Neural cell (in vitro differentiated cells): ENCODE data around the gene ADGB. TPM values are rescaled to one million over a fixed set of nuclear protein-coding genes. Genes with fewer than 3 reads are reported as not detected.

Experiments
- H2AFZ ChIP-seq: fragments of 200-600, 300-800 bp; sonication (generic), shearing (Covaris generic); 2 replicates; pipeline ENCODE4 v1.6.0; 2014; ENCODE audit warnings: low read depth, mild to moderate bottlenecking, antibody characterized with exemption, low read length, moderate library complexity
- H3F3A ChIP-seq: fragments of 200-600 bp; shearing (Covaris generic); 2 replicates; pipeline ENCODE4 v1.6.1; 2016; ENCODE audit warnings: mild to moderate bottlenecking, moderate library complexity, mixed read lengths, antibody characterized with exemption, low read length; ENCODE audit not compliant: insufficient read depth, poor library complexity, severe bottlenecking
- H3K27ac ChIP-seq: fragments of 200-600, 300-800 bp; sonication (generic), shearing (Covaris generic); 2 replicates; pipeline ENCODE4 v1.5.1; 2014; ENCODE audit warnings: mild to moderate bottlenecking, low read length, moderate library complexity
- H3K27me3 ChIP-seq: fragments of 300-800, 200-600 bp; sonication (generic), shearing (Covaris generic); 2 replicates; pipeline ENCODE4 v1.6.0; 2014; ENCODE audit warnings: mild to moderate bottlenecking, low read depth, low read length, moderate library complexity; ENCODE audit not compliant: insufficient read depth
- H3K36me3 ChIP-seq: fragments of 300-800, 200-600 bp; sonication (generic), shearing (Covaris generic); 2 replicates; pipeline ENCODE4 v1.5.1; 2014; ENCODE audit warnings: mild to moderate bottlenecking, antibody characterized with exemption, low read length, moderate library complexity; ENCODE audit not compliant: insufficient read depth
- H3K4me2 ChIP-seq: fragments of 300-800, 200-600 bp; sonication (generic), shearing (Covaris generic); 2 replicates; pipeline ENCODE4 v1.6.0; 2014; ENCODE audit warnings: mild to moderate bottlenecking, low read length
- H3K4me3 ChIP-seq: fragments of 300-800, 200-600 bp; sonication (generic), shearing (Covaris generic); 2 replicates; pipeline ENCODE4 v1.5.1; 2014; ENCODE audit warnings: mild to moderate bottlenecking, low read length, moderate library complexity
- H3K79me2 ChIP-seq: fragments of 200-600 bp; shearing (Covaris generic); replicated peaks from 2 replicates; pipeline ENCODE4 v1.6.0; 2014; ENCODE audit warnings: mild to moderate bottlenecking, low read length, moderate library complexity; ENCODE audit not compliant: insufficient read depth
- H3K9ac ChIP-seq: fragments of 300-800, 200-600 bp; sonication (generic), shearing (Covaris generic); 2 replicates; pipeline ENCODE4 v1.6.1; 2016; ENCODE audit warnings: mild to moderate bottlenecking, low read length, mixed read lengths
- H3K9me2 ChIP-seq: fragments of 200-600 bp; shearing (Covaris generic); 2 replicates; pipeline ENCODE4 v1.6.1; 2016; ENCODE audit warnings: mild to moderate bottlenecking, low read length, mixed read lengths; ENCODE audit not compliant: insufficient read depth
- H3K9me3 ChIP-seq: fragments of 200-600, 300-800 bp; sonication (generic), shearing (Covaris generic); 2 replicates; pipeline ENCODE4 v1.6.1; 2016; ENCODE audit warnings: mild to moderate bottlenecking, mixed run types, low read length, moderate library complexity, mixed read lengths
- H4K20me1 ChIP-seq: fragments of 200-600 bp; shearing (Covaris generic); 2 replicates; pipeline ENCODE4 v1.6.1; 2016; ENCODE audit warnings: mild to moderate bottlenecking, mixed run types; ENCODE audit not compliant: insufficient read depth
- EP300 ChIP-seq: fragments of 450-650 bp; conservative IDR thresholded peaks from 2 replicates; pipeline ENCODE4 v1.6.1; 2014; ENCODE audit warnings: antibody characterized with exemption, mild to moderate bottlenecking, moderate library complexity; ENCODE audit not compliant: poor library complexity, severe bottlenecking
- EZH2 ChIP-seq: fragments of 200-600, 300-800 bp; shearing (Covaris generic), sonication (generic); IDR thresholded peaks from 2 replicates; pipeline ENCODE4 v1.6.1; 2014; ENCODE audit warnings: antibody characterized with exemption, low read length, borderline replicate concordance, mild to moderate bottlenecking; ENCODE audit not compliant: insufficient read depth, poor library complexity, severe bottlenecking
- MXI1 ChIP-seq: fragments of 450-650 bp; conservative IDR thresholded peaks from 2 replicates; pipeline ENCODE4 v1.6.1; 2014; ENCODE audit warnings: antibody characterized with exemption, mild to moderate bottlenecking; ENCODE audit not compliant: poor library complexity, severe bottlenecking
- POLR2AphosphoS5 ChIP-seq: IDR thresholded peaks from 2 replicates; pipeline ENCODE4 v1.6.1; 2012
- RAD21 ChIP-seq: fragments of 450-650 bp; conservative IDR thresholded peaks from 2 replicates; pipeline ENCODE4 v1.6.1; 2014; ENCODE audit warnings: antibody characterized with exemption, mild to moderate bottlenecking, moderate library complexity
- SMC3 ChIP-seq: fragments of 450-650 bp; conservative IDR thresholded peaks from 2 replicates; pipeline ENCODE4 v1.6.1; 2014; ENCODE audit warnings: antibody characterized with exemption, mild to moderate bottlenecking, moderate library complexity; ENCODE audit not compliant: poor library complexity
- TAF1 ChIP-seq: IDR thresholded peaks from 2 replicates; pipeline ENCODE4 v1.6.1; 2012; ENCODE audit warnings: low read depth
- polyA plus RNA-seq: library from polyadenylated mRNA; depleted of rRNA; stranded (reverse); fragments of >200 nt; gene quantifications from 2 replicates; pipeline ENCODE4 v1.2.3, GENCODE V29; 2014
- TF ChIP-seq, protein P1 (sequence below): IDR thresholded peaks from 2 replicates; pipeline ENCODE4 v1.6.1; 2012; ENCODE audit warnings: borderline replicate concordance
- TF ChIP-seq, protein P2 (sequence below): fragments of 450-650 bp; IDR thresholded peaks from 2 replicates; pipeline ENCODE4 v1.5.1; 2014; ENCODE audit warnings: antibody characterized with exemption, mild to moderate bottlenecking, moderate library complexity; ENCODE audit not compliant: poor library complexity, severe bottlenecking

The ADGB gene
- polyA plus RNA-seq, 1 donor from 2014 or later, result not detected

DNA sequence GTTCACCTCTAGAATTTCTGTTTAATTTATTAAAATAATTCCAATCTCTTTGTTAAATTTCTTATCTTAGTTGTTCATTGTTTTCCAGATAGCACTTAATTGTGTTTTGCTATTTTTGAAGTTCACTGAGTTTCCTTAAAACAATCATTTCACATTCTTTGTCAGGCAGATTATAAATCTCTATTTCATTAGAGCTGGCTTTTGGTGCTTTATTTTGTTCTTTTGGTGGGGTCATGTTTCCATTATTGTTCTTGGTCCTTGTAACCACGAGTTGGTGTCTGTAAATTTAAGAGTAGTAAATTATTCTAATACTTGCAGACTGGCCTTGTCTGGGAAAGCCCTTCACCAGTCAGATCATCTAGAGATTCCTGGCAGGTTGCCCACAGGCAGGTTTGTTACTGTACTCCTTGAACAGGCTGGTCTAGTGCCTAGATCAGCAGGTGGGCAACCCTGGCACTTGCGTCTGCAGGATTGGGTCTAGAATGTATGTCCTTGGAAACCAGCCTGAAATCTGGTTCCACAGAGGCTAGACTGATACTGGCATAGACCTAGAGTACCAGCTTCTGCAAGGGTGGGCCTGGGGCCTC, 110.4 kb downstream of the ADGB start:
- Histone ChIP-seq H3F3A (no peaks in the 10 kb centered on the region), H3K36me3 (no peaks in the 10 kb centered on the region), H3K79me2 (no peaks in the 10 kb centered on the region), H3K27ac (no peak overlapping the region), H2AFZ (no peak overlapping the region), H3K27me3 (no peaks in the 10 kb centered on the region), H3K4me2 (no peak overlapping the region), H3K9ac (no peak overlapping the region), H3K9me3 (no peaks in the 10 kb centered on the region), H4K20me1 (no peaks in the 10 kb centered on the region), H3K4me3 (no peak overlapping the region), H3K9me2 (no peaks in the 10 kb centered on the region)
- TF ChIP-seq, protein P1, sequence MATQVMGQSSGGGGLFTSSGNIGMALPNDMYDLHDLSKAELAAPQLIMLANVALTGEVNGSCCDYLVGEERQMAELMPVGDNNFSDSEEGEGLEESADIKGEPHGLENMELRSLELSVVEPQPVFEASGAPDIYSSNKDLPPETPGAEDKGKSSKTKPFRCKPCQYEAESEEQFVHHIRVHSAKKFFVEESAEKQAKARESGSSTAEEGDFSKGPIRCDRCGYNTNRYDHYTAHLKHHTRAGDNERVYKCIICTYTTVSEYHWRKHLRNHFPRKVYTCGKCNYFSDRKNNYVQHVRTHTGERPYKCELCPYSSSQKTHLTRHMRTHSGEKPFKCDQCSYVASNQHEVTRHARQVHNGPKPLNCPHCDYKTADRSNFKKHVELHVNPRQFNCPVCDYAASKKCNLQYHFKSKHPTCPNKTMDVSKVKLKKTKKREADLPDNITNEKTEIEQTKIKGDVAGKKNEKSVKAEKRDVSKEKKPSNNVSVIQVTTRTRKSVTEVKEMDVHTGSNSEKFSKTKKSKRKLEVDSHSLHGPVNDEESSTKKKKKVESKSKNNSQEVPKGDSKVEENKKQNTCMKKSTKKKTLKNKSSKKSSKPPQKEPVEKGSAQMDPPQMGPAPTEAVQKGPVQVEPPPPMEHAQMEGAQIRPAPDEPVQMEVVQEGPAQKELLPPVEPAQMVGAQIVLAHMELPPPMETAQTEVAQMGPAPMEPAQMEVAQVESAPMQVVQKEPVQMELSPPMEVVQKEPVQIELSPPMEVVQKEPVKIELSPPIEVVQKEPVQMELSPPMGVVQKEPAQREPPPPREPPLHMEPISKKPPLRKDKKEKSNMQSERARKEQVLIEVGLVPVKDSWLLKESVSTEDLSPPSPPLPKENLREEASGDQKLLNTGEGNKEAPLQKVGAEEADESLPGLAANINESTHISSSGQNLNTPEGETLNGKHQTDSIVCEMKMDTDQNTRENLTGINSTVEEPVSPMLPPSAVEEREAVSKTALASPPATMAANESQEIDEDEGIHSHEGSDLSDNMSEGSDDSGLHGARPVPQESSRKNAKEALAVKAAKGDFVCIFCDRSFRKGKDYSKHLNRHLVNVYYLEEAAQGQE, result no peak
- TF ChIP-seq EP300 (no peak), MXI1 (no peak), POLR2AphosphoS5 (no peak), SMC3 (no peak), RAD21 (no peak), TAF1 (no peak), EZH2 (no peak)
- TF ChIP-seq, protein P2, sequence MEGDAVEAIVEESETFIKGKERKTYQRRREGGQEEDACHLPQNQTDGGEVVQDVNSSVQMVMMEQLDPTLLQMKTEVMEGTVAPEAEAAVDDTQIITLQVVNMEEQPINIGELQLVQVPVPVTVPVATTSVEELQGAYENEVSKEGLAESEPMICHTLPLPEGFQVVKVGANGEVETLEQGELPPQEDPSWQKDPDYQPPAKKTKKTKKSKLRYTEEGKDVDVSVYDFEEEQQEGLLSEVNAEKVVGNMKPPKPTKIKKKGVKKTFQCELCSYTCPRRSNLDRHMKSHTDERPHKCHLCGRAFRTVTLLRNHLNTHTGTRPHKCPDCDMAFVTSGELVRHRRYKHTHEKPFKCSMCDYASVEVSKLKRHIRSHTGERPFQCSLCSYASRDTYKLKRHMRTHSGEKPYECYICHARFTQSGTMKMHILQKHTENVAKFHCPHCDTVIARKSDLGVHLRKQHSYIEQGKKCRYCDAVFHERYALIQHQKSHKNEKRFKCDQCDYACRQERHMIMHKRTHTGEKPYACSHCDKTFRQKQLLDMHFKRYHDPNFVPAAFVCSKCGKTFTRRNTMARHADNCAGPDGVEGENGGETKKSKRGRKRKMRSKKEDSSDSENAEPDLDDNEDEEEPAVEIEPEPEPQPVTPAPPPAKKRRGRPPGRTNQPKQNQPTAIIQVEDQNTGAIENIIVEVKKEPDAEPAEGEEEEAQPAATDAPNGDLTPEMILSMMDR, result no peak

DNA sequence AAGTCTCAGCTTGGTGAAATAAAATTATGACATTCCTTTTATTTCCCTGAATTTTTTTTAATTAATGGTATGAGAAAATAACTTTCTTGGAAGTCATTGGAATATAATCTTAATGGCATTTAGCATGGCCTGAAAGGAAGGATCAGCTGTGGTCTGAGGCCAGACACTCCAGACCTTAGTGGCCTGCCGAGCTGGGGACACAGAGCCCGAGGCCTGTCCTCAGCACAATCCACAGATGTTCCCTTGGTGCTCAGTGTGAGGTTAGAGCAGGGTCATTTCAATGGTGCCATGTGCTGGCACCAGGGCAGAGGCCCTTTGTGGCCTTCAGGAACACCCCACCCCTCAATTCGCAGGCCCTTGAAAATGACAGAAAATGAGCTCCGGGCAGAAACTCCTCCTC, 120.6 kb downstream of the ADGB start:
- Histone ChIP-seq H2AFZ (no peak overlapping the region), H3K4me3 (no peak overlapping the region), H3K9me2 (no peaks in the 10 kb centered on the region), H3K79me2 (no peaks in the 10 kb centered on the region), H3K36me3 (no peaks in the 10 kb centered on the region), H3K4me2 (no peak overlapping the region), H3F3A (no peaks in the 10 kb centered on the region), H4K20me1 (no peaks in the 10 kb centered on the region), H3K9me3 (no peaks in the 10 kb centered on the region), H3K27ac (no peak overlapping the region), H3K9ac (no peak overlapping the region), H3K27me3 (no peaks in the 10 kb centered on the region)
- TF ChIP-seq EZH2, result no peak
- TF ChIP-seq MXI1, result no peak
- TF ChIP-seq, protein P1, result no peak
- TF ChIP-seq SMC3, result no peak
- no peak for TF ChIP-seq RAD21
- no peak for TF ChIP-seq POLR2AphosphoS5
- TF ChIP-seq, protein P2, result no peak
- TF ChIP-seq EP300, result no peak
- TF ChIP-seq TAF1, result no peak
